HCT116 (cell line): Measurements from ENCODE around the gene AMBP.

Source experiments
- ATF3 ChIP-seq: IDR thresholded peaks from 2 replicates; pipeline ENCODE4 v1.6.1; 2012
- CTCF ChIP-seq, 3 experiments: fragments of 200-600 bp in 1 of 3; sonication (generic) in 1 of 3; IDR thresholded peaks in 2 of 3; conservative IDR thresholded peaks in 1 of 3; 2 replicates each; pipeline ENCODE4 v1.5.1; 2012 to 2017; ENCODE audit warnings: low read depth in 2 of 3, low read length in 2 of 3, antibody characterized with exemption in 1 of 3, borderline replicate concordance in 1 of 3, control low read depth in 1 of 3, mild to moderate bottlenecking in 1 of 3, mixed read lengths in 1 of 3, mixed run types in 1 of 3, moderate library complexity in 1 of 3; ENCODE audit not compliant: insufficient read depth in 1 of 3
- FOSL1 ChIP-seq: IDR thresholded peaks from 2 replicates; pipeline ENCODE4 v1.6.1; 2012; ENCODE audit warnings: low read depth
- POLR2AphosphoS5 ChIP-seq: IDR thresholded peaks from 2 replicates; pipeline ENCODE4 v1.6.1; 2011; ENCODE audit warnings: mild to moderate bottlenecking, low read depth, low read length, moderate library complexity

GRCh38 chr9:114017741-114018715 lies 60.1 kb downstream of the AMBP start:
- TF ChIP-seq CTCF (IDR thresholded peaks at IDR 0.05 in 2 of 3, conservative IDR thresholded peaks at IDR 0.05 in 1 of 3; ENCODE audit: borderline replicate concordance in 1 of 3, insufficient read depth in 1 of 3, low read depth in 2 of 3, low read length in 2 of 3): no peak
- TF ChIP-seq FOSL1: no peak
- no peak for TF ChIP-seq POLR2AphosphoS5
- no peak for TF ChIP-seq ATF3
